ENCODE results near the gene PXDN.

Gene PXDN

DNA sequence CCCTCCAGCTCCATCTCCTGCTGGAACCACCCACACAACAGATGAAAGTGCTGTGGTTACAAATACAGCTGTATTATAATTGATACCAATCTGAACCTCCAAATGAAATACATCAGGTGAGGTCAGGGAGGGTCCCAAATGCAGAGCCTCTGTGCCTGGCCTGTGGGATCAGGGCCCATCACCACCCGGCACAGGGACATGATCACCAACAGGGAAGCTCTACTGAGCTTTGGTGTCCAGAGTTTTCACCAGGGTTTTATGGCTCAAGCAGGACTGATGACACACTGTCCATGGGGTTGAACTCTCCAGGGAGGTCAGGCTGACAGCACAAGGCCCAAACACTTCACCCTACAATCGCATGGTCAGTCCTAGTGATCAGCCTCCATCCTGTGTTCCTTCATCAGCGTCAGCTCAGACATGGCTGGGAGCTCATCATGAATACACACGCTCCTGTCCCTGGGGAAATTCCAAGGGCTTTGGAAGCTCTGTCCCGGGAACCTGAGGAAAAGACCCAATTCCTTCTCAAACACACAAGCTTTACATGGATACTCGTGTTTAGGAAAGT lies 3.9 kb upstream of the PXDN start:
- Histone ChIP-seq H3K9me3 (ENCODE audit: control insufficient read depth, insufficient read depth, low read depth, low read length) (no peaks in the 10 kb centered on the region), H3K4me1 (ENCODE audit: control insufficient read depth, insufficient read depth, low read length) (no peaks in the 10 kb centered on the region; the same call in 1 of the 2 replicates), H3K27ac (ENCODE audit: extremely low read depth, low read depth, low read length) (no peak overlapping the region), H3K36me3 (ENCODE audit: control insufficient read depth in 2 of 2, insufficient read depth in 1 of 2, low read length in 2 of 2) (no peaks in the 10 kb centered on the region), H3K4me3 (ENCODE audit: low read depth, low read length) (no peak overlapping the region)
- ChIA-PET POLR2A (no interaction called here), CTCF (interaction anchor here (1.0 to 1.3 kb wide), 2 partner anchors 21 to 57 kb away, joined by 3 to 5 read pairs; no protein-coding TSS in a partner anchor)
- no peak for TF ChIP-seq ZNF335 (tag by site-specific recombination; conservative IDR thresholded peaks at IDR 0.05)
- TF ChIP-seq ZNF768 (tag by site-specific recombination; IDR thresholded peaks at IDR 0.05), result no peak
- no peak for TF ChIP-seq ZNF558 (tag by site-specific recombination; IDR thresholded peaks at IDR 0.05)
- TF ChIP-seq ZBTB20 (tag by site-specific recombination; IDR thresholded peaks at IDR 0.05), result no peak
- TF ChIP-seq KLF16 (tag by site-specific recombination; IDR thresholded peaks at IDR 0.05), result no peak
- no peak for TF ChIP-seq ZNF223 (tag by site-specific recombination; IDR thresholded peaks at IDR 0.05)
- no peak for TF ChIP-seq GFI1B (tag by site-specific recombination; IDR thresholded peaks at IDR 0.05)
- TF ChIP-seq ZNF623 (tag by site-specific recombination; IDR thresholded peaks at IDR 0.05), result no peak
- no peak for TF ChIP-seq ZNF366 (tag by site-specific recombination; conservative IDR thresholded peaks at IDR 0.05)
- no peak for TF ChIP-seq ZNF654 (tag by site-specific recombination; IDR thresholded peaks at IDR 0.05; ENCODE audit: low read depth)
- no peak for TF ChIP-seq ZSCAN30 (tag by site-specific recombination; IDR thresholded peaks at IDR 0.05)
- no peak for TF ChIP-seq ZNF548 (tag by site-specific recombination; IDR thresholded peaks at IDR 0.05)

DNA sequence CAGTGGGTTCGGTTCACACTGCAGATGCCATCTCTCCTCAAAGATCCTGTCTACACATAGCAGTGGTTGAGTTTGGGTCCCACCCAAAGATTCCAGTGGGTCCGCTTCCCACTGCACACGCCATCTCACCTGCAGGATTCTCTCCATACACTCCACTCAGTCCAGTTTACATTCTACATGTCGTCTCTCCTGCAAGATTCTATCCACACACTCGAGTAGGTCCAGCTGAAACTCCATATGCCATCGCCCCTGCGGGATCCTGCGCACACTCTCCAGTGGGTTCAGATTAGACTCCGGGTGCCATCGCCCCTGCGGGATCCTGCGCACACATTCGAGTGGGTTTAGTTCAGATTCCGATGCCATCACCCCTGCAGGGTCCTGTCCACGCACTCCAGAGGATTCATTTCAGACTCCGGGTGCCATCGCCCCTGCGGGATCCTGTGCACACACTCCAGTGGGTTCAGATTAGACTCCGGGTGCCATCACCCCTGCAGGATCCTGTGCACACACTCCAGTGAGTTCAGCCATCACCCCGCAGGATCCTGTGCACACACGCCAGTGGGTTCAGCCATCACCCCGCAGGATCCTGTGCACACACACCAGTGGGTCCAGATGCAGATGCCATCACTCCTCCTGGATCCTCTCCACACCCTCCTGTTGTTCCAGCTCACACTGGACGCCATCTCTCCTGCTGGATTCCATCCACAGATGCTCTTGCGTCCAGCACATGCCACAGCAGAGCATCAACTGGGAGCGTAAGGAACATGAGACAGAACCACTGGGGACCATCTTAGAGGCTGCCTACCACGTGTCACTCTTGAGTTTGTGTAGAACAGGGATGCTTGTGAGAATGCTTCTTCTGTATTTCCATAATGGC lies 3.0 kb upstream of the PXDN start:
- CTCF ChIA-PET, result interaction anchor here (1.3 kb wide), 1 partner anchor 22 kb away, joined by 5 read pairs; no protein-coding TSS in a partner anchor
- no peaks in the 10 kb centered on the region for H3K9me3 ChIP-seq (ENCODE audit: control insufficient read depth, insufficient read depth, low read depth, low read length)
- no peaks in the 10 kb centered on the region for H3K36me3 ChIP-seq (ENCODE audit: control insufficient read depth in 2 of 2, insufficient read depth in 1 of 2, low read length in 2 of 2)
- no peak overlapping the region for H3K27ac ChIP-seq (ENCODE audit: extremely low read depth, low read depth, low read length)
- TF ChIP-seq BCL11A (tag by site-specific recombination; IDR thresholded peaks at IDR 0.05; ENCODE audit: low read depth) (no peak), ZFHX2 (tag by site-specific recombination; conservative IDR thresholded peaks at IDR 0.05) (no peak), ZNF837 (tag by site-specific recombination; IDR thresholded peaks at IDR 0.05) (no peak)
- TF ChIP-seq, protein P1, sequence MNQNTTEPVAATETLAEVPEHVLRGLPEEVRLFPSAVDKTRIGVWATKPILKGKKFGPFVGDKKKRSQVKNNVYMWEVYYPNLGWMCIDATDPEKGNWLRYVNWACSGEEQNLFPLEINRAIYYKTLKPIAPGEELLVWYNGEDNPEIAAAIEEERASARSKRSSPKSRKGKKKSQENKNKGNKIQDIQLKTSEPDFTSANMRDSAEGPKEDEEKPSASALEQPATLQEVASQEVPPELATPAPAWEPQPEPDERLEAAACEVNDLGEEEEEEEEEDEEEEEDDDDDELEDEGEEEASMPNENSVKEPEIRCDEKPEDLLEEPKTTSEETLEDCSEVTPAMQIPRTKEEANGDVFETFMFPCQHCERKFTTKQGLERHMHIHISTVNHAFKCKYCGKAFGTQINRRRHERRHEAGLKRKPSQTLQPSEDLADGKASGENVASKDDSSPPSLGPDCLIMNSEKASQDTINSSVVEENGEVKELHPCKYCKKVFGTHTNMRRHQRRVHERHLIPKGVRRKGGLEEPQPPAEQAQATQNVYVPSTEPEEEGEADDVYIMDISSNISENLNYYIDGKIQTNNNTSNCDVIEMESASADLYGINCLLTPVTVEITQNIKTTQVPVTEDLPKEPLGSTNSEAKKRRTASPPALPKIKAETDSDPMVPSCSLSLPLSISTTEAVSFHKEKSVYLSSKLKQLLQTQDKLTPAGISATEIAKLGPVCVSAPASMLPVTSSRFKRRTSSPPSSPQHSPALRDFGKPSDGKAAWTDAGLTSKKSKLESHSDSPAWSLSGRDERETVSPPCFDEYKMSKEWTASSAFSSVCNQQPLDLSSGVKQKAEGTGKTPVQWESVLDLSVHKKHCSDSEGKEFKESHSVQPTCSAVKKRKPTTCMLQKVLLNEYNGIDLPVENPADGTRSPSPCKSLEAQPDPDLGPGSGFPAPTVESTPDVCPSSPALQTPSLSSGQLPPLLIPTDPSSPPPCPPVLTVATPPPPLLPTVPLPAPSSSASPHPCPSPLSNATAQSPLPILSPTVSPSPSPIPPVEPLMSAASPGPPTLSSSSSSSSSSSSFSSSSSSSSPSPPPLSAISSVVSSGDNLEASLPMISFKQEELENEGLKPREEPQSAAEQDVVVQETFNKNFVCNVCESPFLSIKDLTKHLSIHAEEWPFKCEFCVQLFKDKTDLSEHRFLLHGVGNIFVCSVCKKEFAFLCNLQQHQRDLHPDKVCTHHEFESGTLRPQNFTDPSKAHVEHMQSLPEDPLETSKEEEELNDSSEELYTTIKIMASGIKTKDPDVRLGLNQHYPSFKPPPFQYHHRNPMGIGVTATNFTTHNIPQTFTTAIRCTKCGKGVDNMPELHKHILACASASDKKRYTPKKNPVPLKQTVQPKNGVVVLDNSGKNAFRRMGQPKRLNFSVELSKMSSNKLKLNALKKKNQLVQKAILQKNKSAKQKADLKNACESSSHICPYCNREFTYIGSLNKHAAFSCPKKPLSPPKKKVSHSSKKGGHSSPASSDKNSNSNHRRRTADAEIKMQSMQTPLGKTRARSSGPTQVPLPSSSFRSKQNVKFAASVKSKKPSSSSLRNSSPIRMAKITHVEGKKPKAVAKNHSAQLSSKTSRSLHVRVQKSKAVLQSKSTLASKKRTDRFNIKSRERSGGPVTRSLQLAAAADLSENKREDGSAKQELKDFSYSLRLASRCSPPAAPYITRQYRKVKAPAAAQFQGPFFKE (tag by site-specific recombination; IDR thresholded peaks at IDR 0.05; ENCODE audit: borderline replicate concordance), result no peak
- H3K4me3 ChIP-seq (ENCODE audit: low read depth, low read length), result no peak overlapping the region
- POLR2A ChIA-PET, result no interaction called here
- no peaks in the 10 kb centered on the region; the same call in 1 of the 2 replicates for H3K4me1 ChIP-seq (ENCODE audit: control insufficient read depth, insufficient read depth, low read length)

Measured in HEK293 (cell line).